AG10803 (cell line): ENCODE measurements around the gene ZNF446.
A peak's percentile ranks its signal among the peaks of the same experiment; 100 is the strongest.
"Not testable (repeated sequence)": the region's sequence is repeated elsewhere in the genome, so short reads cannot be mapped to it uniquely, and the experiment has no call there.

ENCODE experiments used
- DNase-seq: peaks from one replicate; pipeline ENCODE4 v3.0.0; 2010; ENCODE audit warnings: low read depth
- H3K4me3 ChIP-seq: 2 replicates; pipeline ENCODE4 v1.5.1; 2011; ENCODE audit warnings: mild to moderate bottlenecking, low read length, control low read depth
- CTCF ChIP-seq: conservative IDR thresholded peaks from 2 replicates; pipeline ENCODE4 v1.5.1; 2011; ENCODE audit warnings: mild to moderate bottlenecking, low read length, control low read depth, inconsistent platforms

The ZNF446 gene

GRCh38 chr19:58466089-58466759 lies 9.9 kb upstream of the ZNF446 start:
- no peak for TF ChIP-seq CTCF
- DNase-seq, result no peak
- peak overlapping the region; percentile 73 for H3K4me3 ChIP-seq

GRCh38 chr19:58466760-58467589 lies 9.2 kb upstream of the ZNF446 start, which contains the start of gene ZNF324:
Gene ZNF324, plus strand, starts transcription at chr19:58467080. Its CDS starts 2,106 bp downstream, at chr19:58469186.
- peak within 1 kb of the TSS; percentile 73 for H3K4me3 ChIP-seq
- TF ChIP-seq CTCF, result no peak
- DNase-seq, result peak; percentile 93

GRCh38 chr19:58468216-58468839 lies 7.8 kb upstream of the ZNF446 start:
- DNase-seq, result no peak
- H3K4me3 ChIP-seq, result peak overlapping the region; percentile 20
- no peak for TF ChIP-seq CTCF

GRCh38 chr19:58469241-58470013 lies 6.7 kb upstream of the ZNF446 start:
- no peak for TF ChIP-seq CTCF
- no peak for DNase-seq
- no peak overlapping the region for H3K4me3 ChIP-seq

GRCh38 chr19:58470837-58471543 lies 5.2 kb upstream of the ZNF446 start:
- not testable (repeated sequence) for H3K4me3 ChIP-seq, DNase-seq

- no peak for TF ChIP-seq CTCF
- no peak overlapping the region for H3K4me3 ChIP-seq
- DNase-seq, result no peak
Observed at GRCh38 chr19:58471736-58472135, 4.4 kb upstream of the ZNF446 start.
